ENCODE data around the gene WNT7A.

Gene WNT7A

GRCh38 chr3:13815088-13815683, 64.7 kb downstream of the WNT7A start:
- no peak overlapping the region for H3K4me3 ChIP-seq (ENCODE audit: low read depth, low read length)
- no peak for TF ChIP-seq CTCF (conservative IDR thresholded peaks at IDR 0.05; ENCODE audit: low read depth, low read length)
- DNase-seq (ENCODE audit: low read depth), result no peak

DNA sequence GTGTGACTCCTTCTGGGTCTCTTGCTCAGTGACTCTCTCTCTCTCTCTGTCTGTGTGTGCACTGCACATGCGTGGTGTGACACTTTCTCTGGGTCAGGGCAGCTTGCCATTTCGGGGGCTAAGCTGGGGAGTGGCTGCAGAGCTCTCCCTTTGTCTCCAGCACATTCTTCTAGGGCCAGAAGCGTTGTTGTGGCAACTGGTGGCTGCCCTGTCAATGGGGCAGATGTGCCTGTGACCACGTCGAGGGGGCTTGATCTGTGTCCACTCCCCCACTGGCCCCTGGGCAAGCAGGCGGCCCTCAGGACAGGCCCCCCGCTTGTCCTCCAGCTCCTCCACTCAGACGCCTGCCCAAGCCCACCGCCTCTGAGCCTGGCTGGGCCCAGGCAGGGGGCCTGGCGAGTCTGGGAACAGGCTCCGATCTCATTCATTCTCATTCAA, 67.8 kb downstream of the WNT7A start:
- TF ChIP-seq CTCF (conservative IDR thresholded peaks at IDR 0.05; ENCODE audit: low read depth, low read length), result no peak
- DNase-seq (ENCODE audit: low read depth), result no peak
- no peak overlapping the region for H3K4me3 ChIP-seq (ENCODE audit: low read depth, low read length)

DNA sequence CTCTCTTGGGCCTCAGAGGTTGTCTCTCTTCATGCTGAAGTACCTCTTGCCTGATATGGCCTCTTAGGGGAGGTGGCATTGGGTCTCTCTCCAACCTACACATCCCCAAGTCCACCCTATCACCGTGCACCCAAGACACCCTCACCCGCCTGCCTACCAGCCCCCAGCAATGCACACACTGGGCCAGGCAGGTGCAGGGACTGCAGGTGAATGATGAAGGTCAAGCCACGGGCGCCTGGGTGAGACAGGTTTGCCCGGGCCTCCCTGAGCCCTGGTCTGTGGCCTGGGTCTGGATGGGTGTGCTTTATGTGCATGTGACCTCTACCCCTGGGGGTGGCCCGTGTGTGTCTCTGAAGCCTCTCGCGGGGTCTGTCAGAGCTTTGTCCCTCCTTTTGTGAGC, 68.3 kb downstream of the WNT7A start:
- no peak for DNase-seq (ENCODE audit: low read depth)
- no peak for TF ChIP-seq CTCF (conservative IDR thresholded peaks at IDR 0.05; ENCODE audit: low read depth, low read length)
- H3K4me3 ChIP-seq (ENCODE audit: low read depth, low read length), result no peak overlapping the region

GRCh38 chr3:13808550-13808949, 71.3 kb downstream of the WNT7A start:
- TF ChIP-seq CTCF (conservative IDR thresholded peaks at IDR 0.05; ENCODE audit: low read depth, low read length), result no peak
- no peak for DNase-seq (ENCODE audit: low read depth)
- no peak overlapping the region for H3K4me3 ChIP-seq (ENCODE audit: low read depth, low read length)

- DNase-seq (ENCODE audit: low read depth), result no peak
- no peak for TF ChIP-seq CTCF (conservative IDR thresholded peaks at IDR 0.05; ENCODE audit: low read depth, low read length)
- no peak overlapping the region for H3K4me3 ChIP-seq (ENCODE audit: low read depth, low read length)
These were observed 78.3 kb downstream of the WNT7A start for GRCh38 chr3:13801361-13802204.

DNA sequence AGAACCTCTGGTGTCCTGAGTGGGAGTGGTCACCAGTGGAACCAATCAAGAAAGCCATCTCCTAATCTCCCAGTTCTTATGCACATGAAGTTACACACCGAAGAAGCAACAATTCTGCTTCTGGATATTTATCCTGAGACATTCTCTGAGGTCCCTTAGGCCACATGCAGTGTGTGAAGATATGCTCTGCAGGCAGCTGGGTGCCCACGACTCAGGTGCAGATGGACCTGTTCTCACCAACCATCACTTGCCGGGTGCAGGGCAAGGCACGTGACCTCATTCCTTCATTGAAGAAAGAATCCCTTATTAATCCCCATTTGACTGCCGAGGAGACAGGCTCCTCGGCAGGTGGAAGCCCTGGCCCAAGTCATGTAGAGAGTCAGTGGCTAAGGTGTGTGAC, 79.8 kb downstream of the WNT7A start:
- DNase-seq (ENCODE audit: low read depth), result no peak

More for the DNA sequence above, 79.8 kb downstream of the WNT7A start:
- TF ChIP-seq CTCF (conservative IDR thresholded peaks at IDR 0.05; ENCODE audit: low read depth, low read length), result no peak
- H3K4me3 ChIP-seq (ENCODE audit: low read depth, low read length), result no peak overlapping the region

Data from choroid plexus epithelial cell (primary cell).